Progenitor cell of endocrine pancreas (in vitro differentiated cells): ENCODE measurements around the gene TRABD2B. TPM values are rescaled to one million over a fixed set of nuclear protein-coding genes. Genes with fewer than 3 reads are reported as not detected.

ENCODE experiments used
- DNase-seq: peaks from one replicate; pipeline ENCODE4 v3.0.0; 2021; ENCODE audit warnings: low spot score; ENCODE audit not compliant: unreplicated experiment
- H3K27ac Mint-ChIP-seq: 2 replicates; pipeline ENCODE4 v1.8.0; 2021; ENCODE audit warnings: mild to moderate bottlenecking, moderate library complexity, mixed read lengths
- H3K27me3 Mint-ChIP-seq: 2 replicates; pipeline ENCODE4 v1.8.0; 2021; ENCODE audit warnings: mixed read lengths
- H3K36me3 Mint-ChIP-seq: 2 replicates; pipeline ENCODE4 v1.8.0; 2022; ENCODE audit warnings: mixed read lengths; ENCODE audit not compliant: insufficient read depth
- H3K4me1 Mint-ChIP-seq: 2 replicates; pipeline ENCODE4 v1.8.0; 2021; ENCODE audit warnings: low read depth, mixed read lengths
- H3K4me3 Mint-ChIP-seq: 2 replicates; pipeline ENCODE4 v1.8.0; 2021; ENCODE audit warnings: low read depth, mild to moderate bottlenecking, moderate library complexity, mixed read lengths
- H3K9me3 Mint-ChIP-seq: 2 replicates; pipeline ENCODE4 v1.8.0; 2021; ENCODE audit warnings: low read depth, mixed read lengths
- CTCF ChIP-seq: fragments of 200-600 bp; sonication (generic); IDR thresholded peaks from one replicate; pipeline ENCODE4 v1.5.0; 2021; ENCODE audit warnings: antibody characterized with exemption, mild to moderate bottlenecking; ENCODE audit not compliant: unreplicated experiment
- total RNA-seq: library from RNA; stranded (reverse); gene quantifications from 2 replicates; pipeline ENCODE4 v1.2.1, GENCODE V29; 2021

TRABD2B gene
- total RNA-seq, 1 donor from 2014 or later = 14.5 TPM

DNA sequence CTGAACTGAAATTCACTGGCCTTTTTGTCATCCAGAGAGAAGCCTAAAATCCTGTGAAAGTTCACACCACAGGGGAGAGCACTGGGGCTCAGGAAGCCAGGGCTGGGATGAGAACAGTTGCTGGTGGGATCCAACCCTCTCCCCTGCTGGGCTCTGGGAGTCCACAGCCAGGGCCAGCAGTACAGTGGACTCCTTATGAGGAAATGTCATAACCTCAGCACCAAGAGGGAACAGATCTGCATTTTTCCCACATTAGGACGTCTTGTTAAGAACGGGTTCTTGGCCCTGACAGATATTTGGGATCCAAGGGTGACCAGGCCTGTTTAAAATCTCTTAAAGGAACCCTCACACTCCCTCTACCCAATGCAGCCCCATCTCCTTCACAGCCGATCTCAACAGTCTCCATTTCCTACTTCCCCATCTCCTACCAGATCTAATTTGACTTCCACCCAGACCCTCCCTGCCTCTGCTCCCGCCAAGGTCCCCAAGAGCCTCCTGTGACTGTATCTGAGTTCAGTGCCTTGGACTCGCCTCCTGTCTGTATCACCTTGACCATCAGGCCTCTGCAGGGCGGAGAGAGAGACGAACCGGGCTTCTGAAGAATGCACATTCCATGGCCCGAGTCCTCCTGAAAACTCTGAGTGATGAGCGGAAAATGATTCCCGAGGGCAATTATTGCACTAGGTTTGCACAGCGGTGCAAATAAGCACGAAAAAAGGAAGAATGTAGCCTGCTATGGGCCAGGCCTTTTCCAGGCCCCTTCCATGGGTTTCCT, 159.9 kb downstream of the TRABD2B start:
- peaks cover 9% of the 10 kb centered on the region for H3K36me3 Mint-ChIP-seq
- H3K27ac Mint-ChIP-seq = peak overlapping the region; percentile 75
- H3K4me1 Mint-ChIP-seq = peaks cover 30% of the 10 kb centered on the region
- no peaks in the 10 kb centered on the region for H3K27me3 Mint-ChIP-seq
- no peak for TF ChIP-seq CTCF
- H3K4me3 Mint-ChIP-seq = no peak overlapping the region
- no peak for DNase-seq
- H3K9me3 Mint-ChIP-seq = peaks cover 11% of the 10 kb centered on the region

- Mint-ChIP-seq H3K27me3 (no peaks in the 10 kb centered on the region), H3K4me1 (peaks cover 23% of the 10 kb centered on the region), H3K9me3 (peaks cover 11% of the 10 kb centered on the region), H3K36me3 (peaks cover 9% of the 10 kb centered on the region), H3K27ac (no peak overlapping the region), H3K4me3 (no peak overlapping the region)
- DNase-seq = no peak
- no peak for TF ChIP-seq CTCF
These were observed 161.8 kb downstream of the TRABD2B start for GRCh38 chr1:47835409-47835808.

DNA sequence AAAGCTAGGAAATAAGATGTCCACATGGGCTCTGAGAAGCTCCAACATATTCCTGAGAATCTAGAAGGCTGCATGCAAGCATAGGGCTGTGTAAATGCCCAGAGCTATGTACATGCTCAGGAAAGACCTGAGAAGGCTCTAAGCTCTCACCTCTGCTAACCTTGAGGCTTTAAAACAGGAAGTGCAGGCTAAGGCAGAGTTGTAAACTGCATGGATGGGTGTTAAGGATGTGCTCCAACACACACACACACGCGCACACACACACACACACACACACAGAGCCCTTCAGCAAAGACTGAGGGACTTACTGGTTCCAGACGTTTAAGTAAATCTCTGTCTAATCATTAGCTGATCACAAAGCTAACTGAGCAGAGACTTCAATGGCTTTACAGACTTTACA, 162.9 kb downstream of the TRABD2B start:
- Mint-ChIP-seq H3K36me3 (peaks cover 9% of the 10 kb centered on the region), H3K27me3 (no peaks in the 10 kb centered on the region), H3K27ac (no peak overlapping the region), H3K9me3 (peaks cover 11% of the 10 kb centered on the region), H3K4me1 (peaks cover 23% of the 10 kb centered on the region), H3K4me3 (no peak overlapping the region)
- TF ChIP-seq CTCF = no peak
- no peak for DNase-seq

GRCh38 chr1:47830641-47831333, 166.4 kb downstream of the TRABD2B start:
- peaks cover 21% of the 10 kb centered on the region for H3K4me1 Mint-ChIP-seq
- peaks cover 8% of the 10 kb centered on the region for H3K36me3 Mint-ChIP-seq
- no peak for DNase-seq
- no peak overlapping the region for H3K27ac Mint-ChIP-seq
- H3K4me3 Mint-ChIP-seq = no peak overlapping the region
- no peak for TF ChIP-seq CTCF
- H3K27me3 Mint-ChIP-seq = no peaks in the 10 kb centered on the region
- H3K9me3 Mint-ChIP-seq = peaks cover 7% of the 10 kb centered on the region

- H3K9me3 Mint-ChIP-seq = no peaks in the 10 kb centered on the region
- no peak overlapping the region for H3K27ac Mint-ChIP-seq
- no peak for DNase-seq
- H3K36me3 Mint-ChIP-seq = peaks cover under 1% of the 10 kb centered on the region
- peaks cover 21% of the 10 kb centered on the region for H3K4me1 Mint-ChIP-seq
- no peak overlapping the region for H3K4me3 Mint-ChIP-seq
- H3K27me3 Mint-ChIP-seq = no peaks in the 10 kb centered on the region
- no peak for TF ChIP-seq CTCF
These were observed 167.2 kb downstream of the TRABD2B start for GRCh38 chr1:47830021-47830420.
